Stomach (tissue), 9 donors: Measurements from ENCODE around the gene NLRP6. TPM values are rescaled to one million over a fixed set of nuclear protein-coding genes. Genes with fewer than 3 reads are reported as not detected.

Experiments
- DNase-seq, 2 donors: peaks; one replicate each; pipeline versions ENCODE4 v3.0.0 to v3.0.0-alpha.2; 2013 to 2019
- H3K27ac ChIP-seq, 5 donors: fragments of 200-600 bp in 4 of 5; sonication (generic) in 4 of 5; one replicate each; pipeline ENCODE4 v1.5.1; 2013 to 2019; ENCODE audit warnings: mild to moderate bottlenecking in 1 of 5, moderate library complexity in 1 of 5
- H3K27me3 ChIP-seq, 3 donors: fragments of 200-600 bp; sonication (generic); one replicate each; pipeline ENCODE4 v1.5.1; 2017 to 2019; ENCODE audit warnings: mixed run types in 1 of 3
- H3K36me3 ChIP-seq, 4 donors: fragments of 200-600 bp; sonication (generic); 1 replicate in 3 of 4; 2 replicates in 1 of 4; pipeline ENCODE4 v1.5.1; 2016 to 2019
- H3K4me1 ChIP-seq, 4 donors: fragments of 200-600 bp; sonication (generic); one replicate each; pipeline ENCODE4 v1.5.1; 2016 to 2019
- H3K4me3 ChIP-seq, 4 donors: fragments of 200-600 bp; sonication (generic) in 3 of 4; one replicate each; pipeline ENCODE4 v1.5.1; 2016 to 2019; ENCODE audit warnings: mild to moderate bottlenecking in 1 of 4
- H3K9me3 ChIP-seq, 4 donors: fragments of 200-600 bp; sonication (generic); one replicate each; pipeline ENCODE4 v1.5.1; 2016 to 2019
- EP300 ChIP-seq: sonication (generic); formaldehyde crosslinking; IDR thresholded peaks from one replicate; pipeline ENCODE4 v1.6.1; 2017; ENCODE audit warnings: antibody characterized with exemption
- POLR2A ChIP-seq, 4 donors: fragments of 450-650 bp; IDR thresholded peaks; one replicate each; pipeline ENCODE4 v1.6.1; 2016; ENCODE audit warnings: antibody characterized with exemption in 4 of 4, control low read depth in 2 of 4, mild to moderate bottlenecking in 1 of 4, moderate library complexity in 1 of 4
- POLR2AphosphoS5 ChIP-seq, 3 donors: sonication (generic); formaldehyde crosslinking; IDR thresholded peaks; one replicate each; pipeline ENCODE4 v1.6.1; 2016; ENCODE audit warnings: antibody characterized with exemption in 3 of 3
- WGBS, 5 donors: extraction: QIAGEN DNeasy Blood & Tissue Kit in 3 of 5; methylation state at CpG; one replicate each; pipeline versions ENCODE4 v1.1.5 to v1.1.7; 2013 to 2018; 5-methylcytosine and 5-hydroxymethylcytosine counted together
- intact Hi-C: fragments of 100-400 bp; cut with DNase I; formaldehyde crosslinking; loops from one replicate; pipeline ENCODE4 v1.15.1; 2023; ENCODE audit warnings: low total_unique reads
- polyA plus RNA-seq, 3 donors: library from polyadenylated mRNA; stranded (reverse); fragments of 200-250 nt; gene quantifications; one replicate each; pipeline ENCODE4 v1.2.3, GENCODE V29; 2013
- total RNA-seq, 5 donors: library from RNA; depleted of rRNA; stranded (reverse); fragments of >200 nt; gene quantifications; one replicate each; pipeline versions ENCODE4 v1.1.0 to v1.2.3, GENCODE V29; 2014 to 2016
- TF ChIP-seq, protein P1 (sequence below), 7 experiments: fragments of 450-650 bp in 4 of 7; fragments of 200-600 bp in 3 of 7; sonication (generic) in 3 of 7; IDR thresholded peaks; one replicate each; pipeline ENCODE4 v1.5.1; 2016 to 2019; ENCODE audit warnings: antibody characterized with exemption in 7 of 7, control low read depth in 2 of 7, mild to moderate bottlenecking in 1 of 7
- donor health status: healthy with polysubstance abuse.
- donor health status: Bipolar disorder and iron deficiency.
- donor health status: healthy.

Gene NLRP6
- total and polyA plus RNA-seq, 8 donors = 0.08 to 3.6 (median 0.45) TPM; not detected in 3

DNA sequence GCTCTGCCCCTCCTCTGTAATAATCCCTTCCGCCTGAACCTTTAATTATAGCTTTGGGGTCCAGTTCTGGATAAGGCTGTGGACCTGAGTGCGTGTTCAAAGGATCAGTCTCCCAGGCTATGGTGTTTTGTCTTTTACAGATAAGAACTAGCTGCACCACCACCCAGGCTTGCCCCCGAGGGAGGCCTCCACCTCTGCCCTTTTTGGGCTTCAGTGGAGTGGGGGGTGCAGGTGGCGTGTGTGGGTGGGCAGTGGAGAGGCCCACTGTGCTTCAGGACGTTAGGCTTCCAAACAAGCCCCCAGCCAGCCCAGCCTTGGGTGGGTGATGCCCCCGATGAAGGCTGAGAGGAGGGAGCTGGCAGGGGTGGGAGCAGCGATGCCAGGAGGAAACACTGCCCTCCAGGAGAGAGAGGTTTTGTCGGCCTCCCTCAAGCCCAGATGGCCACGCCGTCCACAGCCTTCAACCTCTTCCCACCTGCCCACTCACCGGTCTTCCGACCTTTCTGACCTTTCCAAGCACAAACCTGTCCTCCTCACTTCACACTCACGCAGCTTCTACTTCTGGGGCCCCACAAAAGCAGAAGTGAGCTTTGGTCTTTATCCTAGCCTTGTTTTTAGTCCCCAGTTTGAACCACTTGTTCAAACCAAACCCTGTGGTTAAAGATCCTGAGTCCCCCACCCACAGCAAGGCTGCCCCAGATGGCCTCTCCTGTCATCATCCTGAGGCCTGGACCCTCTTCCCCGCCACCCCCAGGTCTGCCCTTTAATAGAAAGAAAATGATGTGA lies 21.1 kb upstream of the NLRP6 start:
- H3K4me1 ChIP-seq = no peaks in the 10 kb centered on the region
- peaks cover 7 to 19% (median 18%) of the 10 kb centered on the region in 4 donors for H3K36me3 ChIP-seq
- TF ChIP-seq POLR2AphosphoS5 (IDR thresholded peaks at IDR 0.05) (no peak), EP300 (no peak), POLR2A (IDR thresholded peaks at IDR 0.05) (no peak)
- TF ChIP-seq, protein P1, sequence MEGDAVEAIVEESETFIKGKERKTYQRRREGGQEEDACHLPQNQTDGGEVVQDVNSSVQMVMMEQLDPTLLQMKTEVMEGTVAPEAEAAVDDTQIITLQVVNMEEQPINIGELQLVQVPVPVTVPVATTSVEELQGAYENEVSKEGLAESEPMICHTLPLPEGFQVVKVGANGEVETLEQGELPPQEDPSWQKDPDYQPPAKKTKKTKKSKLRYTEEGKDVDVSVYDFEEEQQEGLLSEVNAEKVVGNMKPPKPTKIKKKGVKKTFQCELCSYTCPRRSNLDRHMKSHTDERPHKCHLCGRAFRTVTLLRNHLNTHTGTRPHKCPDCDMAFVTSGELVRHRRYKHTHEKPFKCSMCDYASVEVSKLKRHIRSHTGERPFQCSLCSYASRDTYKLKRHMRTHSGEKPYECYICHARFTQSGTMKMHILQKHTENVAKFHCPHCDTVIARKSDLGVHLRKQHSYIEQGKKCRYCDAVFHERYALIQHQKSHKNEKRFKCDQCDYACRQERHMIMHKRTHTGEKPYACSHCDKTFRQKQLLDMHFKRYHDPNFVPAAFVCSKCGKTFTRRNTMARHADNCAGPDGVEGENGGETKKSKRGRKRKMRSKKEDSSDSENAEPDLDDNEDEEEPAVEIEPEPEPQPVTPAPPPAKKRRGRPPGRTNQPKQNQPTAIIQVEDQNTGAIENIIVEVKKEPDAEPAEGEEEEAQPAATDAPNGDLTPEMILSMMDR (IDR thresholded peaks at IDR 0.05) = no peak
- H3K9me3 ChIP-seq = no peaks in the 10 kb centered on the region
- no peak for DNase-seq
- no peak overlapping the region for H3K27ac ChIP-seq
- peaks cover 0 to 4% (median 3%) of the 10 kb centered on the region in 3 donors for H3K27me3 ChIP-seq
- WGBS, 5 donors = 66 to 82% (median 71%) methylated on average over 14 of the region's 14 CpGs
- intact Hi-C loops = no loop called here
- no peak overlapping the region for H3K4me3 ChIP-seq

DNA sequence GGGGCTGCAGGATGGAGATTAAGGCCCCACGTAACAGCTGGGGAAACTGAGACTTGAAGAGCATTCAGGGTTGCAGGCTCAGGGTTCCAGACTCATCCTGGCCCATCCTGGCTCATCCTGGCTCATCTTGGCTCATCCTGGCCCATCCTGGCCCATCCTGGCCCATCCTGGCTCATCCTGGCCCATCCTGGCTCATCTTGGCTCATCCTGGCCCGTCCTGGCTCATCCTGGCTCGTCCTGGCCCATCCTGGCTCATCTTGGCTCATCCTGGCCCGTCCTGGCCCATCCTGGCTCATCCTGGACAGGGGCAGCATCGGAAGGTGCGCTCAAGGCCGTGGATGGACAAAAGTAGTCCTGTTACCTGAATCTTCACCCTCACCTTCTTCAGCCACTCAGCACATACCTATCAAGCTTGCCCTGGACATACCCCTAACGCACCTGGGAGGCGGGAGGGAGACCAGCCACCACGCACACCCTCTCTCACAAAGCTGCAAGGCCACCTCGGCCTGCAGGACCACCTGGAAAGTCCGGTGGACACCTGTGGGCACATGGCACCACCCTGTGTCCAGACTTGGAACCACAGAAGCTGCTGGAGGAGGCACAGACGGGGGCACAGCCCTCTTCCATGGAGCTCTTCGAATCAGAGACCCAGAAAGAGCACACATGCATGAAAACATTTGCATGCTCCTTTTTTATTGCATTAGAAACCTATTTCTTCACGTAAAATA lies 20.3 kb upstream of the NLRP6 start:
- Histone ChIP-seq H3K4me3 (no peak overlapping the region), H3K27ac (no peak overlapping the region), H3K27me3 (peaks cover 0 to 4% (median 3%) of the 10 kb centered on the region in 3 donors), H3K4me1 (no peaks in the 10 kb centered on the region), H3K9me3 (no peaks in the 10 kb centered on the region), H3K36me3 (peaks cover 0 to 11% (median 10%) of the 10 kb centered on the region in 4 donors)
- TF ChIP-seq, protein P1 (IDR thresholded peaks at IDR 0.05) = no peak
- no peak for TF ChIP-seq EP300
- no peak for TF ChIP-seq POLR2A (IDR thresholded peaks at IDR 0.05)
- TF ChIP-seq POLR2AphosphoS5 (IDR thresholded peaks at IDR 0.05) = no peak
- 63 to 73% (median 68%) methylated on average over 15 of the region's 15 CpGs for WGBS, 5 donors
- DNase-seq = no peak
- intact Hi-C loops = no loop called here

DNA sequence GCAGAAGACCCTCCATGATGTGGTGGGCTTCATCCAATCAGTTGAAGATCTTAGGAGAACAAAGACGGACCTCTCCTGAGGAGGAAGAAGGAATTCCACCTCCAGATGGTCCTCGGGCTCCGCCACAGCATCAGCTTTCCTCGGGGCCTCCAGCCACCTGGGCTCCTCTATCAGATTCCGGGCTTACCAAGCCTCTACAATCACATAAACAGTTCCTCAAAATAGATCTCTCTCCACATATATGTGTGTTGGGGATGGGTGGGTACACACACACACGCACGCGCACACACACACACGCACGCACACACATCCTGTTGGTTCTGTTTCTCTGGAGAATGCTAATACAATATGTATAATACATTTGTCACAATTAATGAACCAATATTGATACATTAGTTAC lies 18.8 kb upstream of the NLRP6 start:
- Histone ChIP-seq H3K36me3 (no peaks in the 10 kb centered on the region), H3K27ac (no peak overlapping the region), H3K9me3 (no peaks in the 10 kb centered on the region), H3K27me3 (peaks cover 0 to 4% (median 3%) of the 10 kb centered on the region in 3 donors), H3K4me3 (no peak overlapping the region), H3K4me1 (no peaks in the 10 kb centered on the region)
- intact Hi-C loops = no loop called here
- TF ChIP-seq POLR2A (IDR thresholded peaks at IDR 0.05) (no peak), EP300 (no peak), POLR2AphosphoS5 (IDR thresholded peaks at IDR 0.05) (no peak)
- TF ChIP-seq, protein P1 (IDR thresholded peaks at IDR 0.05) = no peak
- DNase-seq = no peak
- 69 to 80% (median 79%) methylated on average over 10 of the region's 10 CpGs for WGBS, 5 donors

DNA sequence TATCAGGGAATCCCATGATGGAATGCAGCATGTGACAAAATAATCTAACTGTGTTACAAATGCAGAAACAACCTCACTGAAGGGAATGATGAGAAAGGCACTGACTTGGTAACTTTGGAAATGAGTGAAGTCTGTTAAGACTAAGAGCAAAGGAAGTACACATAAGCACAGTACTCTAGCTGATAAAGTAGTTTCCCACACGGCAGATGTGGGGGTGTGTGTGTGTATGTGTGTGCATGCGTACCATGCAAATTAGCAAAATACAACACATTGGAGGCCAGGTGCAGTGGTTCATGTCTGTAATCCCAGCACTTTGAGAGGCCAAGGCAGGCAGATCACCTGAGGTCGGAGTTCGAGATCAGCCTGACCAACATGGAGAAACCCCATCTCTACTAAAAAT lies 16.6 kb upstream of the NLRP6 start:
- H3K9me3 ChIP-seq = peaks cover 0 to 10% (median 0%) of the 10 kb centered on the region in 4 donors
- DNase-seq = no peak
- TF ChIP-seq EP300 = no peak
- TF ChIP-seq POLR2AphosphoS5 (IDR thresholded peaks at IDR 0.05) = no peak
- TF ChIP-seq POLR2A (IDR thresholded peaks at IDR 0.05) = no peak
- TF ChIP-seq, protein P1 (IDR thresholded peaks at IDR 0.05) = no peak
- H3K27ac ChIP-seq = no peak overlapping the region
- H3K36me3 ChIP-seq = no peaks in the 10 kb centered on the region
- WGBS, 5 donors = 86 to 92% (median 89%) methylated on average over 4 of the region's 4 CpGs
- H3K4me3 ChIP-seq = no peak overlapping the region
- intact Hi-C loops = no loop called here
- H3K4me1 ChIP-seq = no peaks in the 10 kb centered on the region
- peaks cover 0 to 4% (median 3%) of the 10 kb centered on the region in 3 donors for H3K27me3 ChIP-seq
